ENCODE measurements around the gene ELMO1.

The ELMO1 gene

DNA sequence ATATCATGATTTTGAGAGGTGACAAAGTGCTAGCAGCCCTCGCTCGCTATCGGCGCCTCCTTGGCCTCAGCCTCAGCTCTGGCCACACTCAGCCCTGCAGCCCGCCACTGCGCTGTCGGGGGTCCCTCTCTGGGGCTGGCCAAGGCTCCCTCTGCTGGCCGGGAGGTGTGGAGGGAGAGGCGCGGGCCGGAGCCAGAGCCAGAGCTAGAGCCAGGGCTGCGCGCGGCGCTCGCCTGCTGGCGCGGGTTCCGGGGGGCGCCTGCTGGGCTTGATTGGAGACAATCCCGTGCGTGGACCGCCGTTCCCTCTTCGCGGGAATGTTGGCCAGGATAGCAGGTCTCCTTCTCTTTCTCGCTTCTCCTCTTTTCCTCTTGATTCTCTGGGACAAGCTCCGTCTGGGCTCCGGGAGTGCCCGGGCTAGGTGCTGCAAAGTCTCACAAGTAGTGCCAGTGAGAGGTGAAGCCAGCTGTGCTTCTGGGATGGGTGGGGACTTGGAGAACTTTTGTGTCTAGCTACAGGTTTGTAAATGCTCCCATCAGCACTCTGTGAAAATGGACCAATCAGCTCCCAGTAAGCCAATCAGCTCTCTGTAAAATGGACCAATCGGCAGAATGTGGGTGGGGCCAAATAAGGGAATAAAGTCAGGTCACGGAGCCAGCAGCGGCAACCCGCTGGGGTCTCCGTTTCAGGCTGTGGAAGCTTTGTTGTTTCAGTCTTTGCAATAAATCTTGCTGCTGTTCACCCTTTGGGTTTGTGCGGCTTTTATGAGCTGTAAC, 43.4 kb upstream of the ELMO1 start:
- Histone ChIP-seq H3K4me2 (ENCODE audit: low read length) (no peak overlapping the region), H3K9me2 (replicated peaks; ENCODE audit: control insufficient read depth, low read length) (no peaks in the 10 kb centered on the region), H3K4me1 (ENCODE audit: control insufficient read depth, low read length) (peaks cover 12% of the 10 kb centered on the region), H3F3A (ENCODE audit: control insufficient read depth, insufficient read depth) (no peaks in the 10 kb centered on the region), H3K9me3 (ENCODE audit: control insufficient read depth, insufficient read depth, low read length) (peaks cover 10% of the 10 kb centered on the region; the same call in 1 of the 2 replicates), H3K27me3 (ENCODE audit: control insufficient read depth, low read length) (no peaks in the 10 kb centered on the region), H3K79me2 (ENCODE audit: control insufficient read depth, low read length) (no peaks in the 10 kb centered on the region), H3K27ac (ENCODE audit: low read depth, low read length) (no peak overlapping the region), H3K4me3 (ENCODE audit: low read length) (no peak overlapping the region), H4K20me1 (ENCODE audit: control insufficient read depth, insufficient read depth, low read depth, low read length) (no peaks in the 10 kb centered on the region), H3K36me3 (ENCODE audit: control insufficient read depth, low read length) (no peaks in the 10 kb centered on the region)
- TF ChIP-seq, protein P1, sequence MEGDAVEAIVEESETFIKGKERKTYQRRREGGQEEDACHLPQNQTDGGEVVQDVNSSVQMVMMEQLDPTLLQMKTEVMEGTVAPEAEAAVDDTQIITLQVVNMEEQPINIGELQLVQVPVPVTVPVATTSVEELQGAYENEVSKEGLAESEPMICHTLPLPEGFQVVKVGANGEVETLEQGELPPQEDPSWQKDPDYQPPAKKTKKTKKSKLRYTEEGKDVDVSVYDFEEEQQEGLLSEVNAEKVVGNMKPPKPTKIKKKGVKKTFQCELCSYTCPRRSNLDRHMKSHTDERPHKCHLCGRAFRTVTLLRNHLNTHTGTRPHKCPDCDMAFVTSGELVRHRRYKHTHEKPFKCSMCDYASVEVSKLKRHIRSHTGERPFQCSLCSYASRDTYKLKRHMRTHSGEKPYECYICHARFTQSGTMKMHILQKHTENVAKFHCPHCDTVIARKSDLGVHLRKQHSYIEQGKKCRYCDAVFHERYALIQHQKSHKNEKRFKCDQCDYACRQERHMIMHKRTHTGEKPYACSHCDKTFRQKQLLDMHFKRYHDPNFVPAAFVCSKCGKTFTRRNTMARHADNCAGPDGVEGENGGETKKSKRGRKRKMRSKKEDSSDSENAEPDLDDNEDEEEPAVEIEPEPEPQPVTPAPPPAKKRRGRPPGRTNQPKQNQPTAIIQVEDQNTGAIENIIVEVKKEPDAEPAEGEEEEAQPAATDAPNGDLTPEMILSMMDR (IDR thresholded peaks at IDR 0.05; ENCODE audit: low read depth, low read length, poor library complexity, severe bottlenecking), result no peak
- no peak for TF ChIP-seq EZH2phosphoT487 (IDR thresholded peaks at IDR 0.05; ENCODE audit: borderline replicate concordance, low read length)

DNA sequence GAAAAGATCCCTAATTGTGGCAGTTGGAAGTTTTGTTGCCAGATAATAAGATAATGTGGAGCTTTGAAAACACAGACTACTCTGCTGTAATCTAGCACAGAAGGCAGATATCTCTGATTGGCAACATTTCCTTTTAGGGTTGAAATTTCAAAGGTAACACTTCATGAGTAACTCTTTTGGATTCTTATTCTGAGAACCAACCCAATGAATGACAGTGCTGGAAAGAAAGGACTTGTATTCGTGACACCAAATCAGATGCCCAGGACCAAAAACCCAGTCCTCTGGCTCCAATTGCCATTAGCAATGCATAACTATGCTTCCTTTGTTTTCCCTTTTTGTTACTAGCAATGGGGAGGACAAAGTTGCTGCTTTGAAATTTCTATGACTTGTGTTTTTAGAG, 41.0 kb upstream of the ELMO1 start:
- no peaks in the 10 kb centered on the region for H3K79me2 ChIP-seq (ENCODE audit: control insufficient read depth, low read length)
- no peaks in the 10 kb centered on the region for H3K9me2 ChIP-seq (replicated peaks; ENCODE audit: control insufficient read depth, low read length)
- no peak for TF ChIP-seq EZH2phosphoT487 (IDR thresholded peaks at IDR 0.05; ENCODE audit: borderline replicate concordance, low read length)
- TF ChIP-seq, protein P1 (IDR thresholded peaks at IDR 0.05; ENCODE audit: low read depth, low read length, poor library complexity, severe bottlenecking), result no peak
- H3K27ac ChIP-seq (ENCODE audit: low read depth, low read length), result no peak overlapping the region
- no peak overlapping the region for H3K4me3 ChIP-seq (ENCODE audit: low read length)
- no peaks in the 10 kb centered on the region for H3K27me3 ChIP-seq (ENCODE audit: control insufficient read depth, low read length)
- H4K20me1 ChIP-seq (ENCODE audit: control insufficient read depth, insufficient read depth, low read depth, low read length), result no peaks in the 10 kb centered on the region
- H3K9me3 ChIP-seq (ENCODE audit: control insufficient read depth, insufficient read depth, low read length), result peaks cover 10% of the 10 kb centered on the region; the same call in 1 of the 2 replicates
- H3K4me1 ChIP-seq (ENCODE audit: control insufficient read depth, low read length), result peaks cover 5% of the 10 kb centered on the region
- no peaks in the 10 kb centered on the region for H3F3A ChIP-seq (ENCODE audit: control insufficient read depth, insufficient read depth)
- H3K36me3 ChIP-seq (ENCODE audit: control insufficient read depth, low read length), result no peaks in the 10 kb centered on the region
- H3K4me2 ChIP-seq (ENCODE audit: low read length), result no peak overlapping the region

DNA sequence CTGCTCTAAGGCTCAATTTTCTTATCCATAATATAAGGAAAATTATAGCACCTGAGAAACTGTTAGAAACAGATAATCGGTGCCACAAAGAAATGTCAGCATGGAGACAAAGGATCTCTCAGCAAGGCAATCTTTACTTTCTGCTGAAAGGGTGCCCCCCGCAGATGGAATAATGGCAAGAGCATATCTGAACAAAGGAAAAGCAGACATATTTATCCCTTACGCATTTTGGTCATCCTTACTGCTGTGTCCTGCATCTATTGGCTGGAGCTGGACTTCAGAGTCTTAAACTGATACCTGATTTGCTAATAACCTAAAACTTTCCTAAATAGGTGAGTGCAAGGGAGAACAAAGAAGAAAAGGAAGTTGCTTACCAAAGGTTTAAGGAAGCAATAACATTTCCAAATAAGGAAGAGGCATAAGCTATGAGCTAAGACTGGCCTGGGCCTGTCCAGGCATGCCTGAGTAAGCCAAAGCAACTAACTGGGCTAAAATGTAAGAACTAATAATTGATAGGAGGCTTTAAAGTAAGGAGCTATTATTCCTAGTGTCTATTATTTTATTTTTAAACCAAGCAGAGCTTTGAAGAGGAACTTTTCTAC, 39.6 kb upstream of the ELMO1 start:
- Histone ChIP-seq H3K36me3 (ENCODE audit: control insufficient read depth, low read length) (no peaks in the 10 kb centered on the region), H3K79me2 (ENCODE audit: control insufficient read depth, low read length) (no peaks in the 10 kb centered on the region), H3K9me3 (ENCODE audit: control insufficient read depth, insufficient read depth, low read length) (peaks cover 10% of the 10 kb centered on the region; the same call in 1 of the 2 replicates), H3K4me3 (ENCODE audit: low read length) (no peak overlapping the region), H3K27me3 (ENCODE audit: control insufficient read depth, low read length) (0 out of 2 replicates have a peak, but pooled peaks cover under 1% of the 10 kb centered on the region), H3K4me1 (ENCODE audit: control insufficient read depth, low read length) (no peaks in the 10 kb centered on the region), H3K4me2 (ENCODE audit: low read length) (no peak overlapping the region), H3F3A (ENCODE audit: control insufficient read depth, insufficient read depth) (no peaks in the 10 kb centered on the region), H3K9me2 (replicated peaks; ENCODE audit: control insufficient read depth, low read length) (no peaks in the 10 kb centered on the region), H4K20me1 (ENCODE audit: control insufficient read depth, insufficient read depth, low read depth, low read length) (no peaks in the 10 kb centered on the region), H3K27ac (ENCODE audit: low read depth, low read length) (no peak overlapping the region)
- TF ChIP-seq, protein P1 (IDR thresholded peaks at IDR 0.05; ENCODE audit: low read depth, low read length, poor library complexity, severe bottlenecking), result no peak
- TF ChIP-seq EZH2phosphoT487 (IDR thresholded peaks at IDR 0.05; ENCODE audit: borderline replicate concordance, low read length), result no peak
